Measurements from ENCODE around the gene CDH8.

CDH8 gene

DNA sequence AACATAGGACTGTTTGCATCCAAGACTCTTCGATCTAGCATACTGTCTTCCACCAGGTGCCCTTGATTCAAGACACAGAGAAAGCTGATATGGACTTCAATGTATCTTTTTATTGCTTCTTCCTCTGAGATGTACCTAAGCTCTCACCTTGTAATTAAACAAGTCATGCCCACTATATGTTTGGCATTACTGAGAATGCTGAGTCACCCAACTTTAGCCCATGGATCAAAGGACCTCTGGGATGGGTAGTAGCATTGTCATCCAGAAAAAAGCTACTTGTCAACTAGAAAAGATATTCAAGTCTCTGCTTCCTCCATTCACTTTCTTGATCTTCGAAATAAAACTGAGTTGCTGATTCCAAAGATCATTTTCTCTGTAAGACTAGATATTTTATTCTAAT lies 37.8 kb downstream of the CDH8 start:
- ATAC-seq, result no peak
- no peaks in the 10 kb centered on the region for H3K4me1 Mint-ChIP-seq
- no peak overlapping the region for H3K4me3 Mint-ChIP-seq
- H3K27me3 Mint-ChIP-seq, result no peaks in the 10 kb centered on the region
- peaks cover 2% of the 10 kb centered on the region for H3K9me3 Mint-ChIP-seq
- H3K27ac Mint-ChIP-seq, result no peak overlapping the region
- H3K36me3 Mint-ChIP-seq, result no peaks in the 10 kb centered on the region

DNA sequence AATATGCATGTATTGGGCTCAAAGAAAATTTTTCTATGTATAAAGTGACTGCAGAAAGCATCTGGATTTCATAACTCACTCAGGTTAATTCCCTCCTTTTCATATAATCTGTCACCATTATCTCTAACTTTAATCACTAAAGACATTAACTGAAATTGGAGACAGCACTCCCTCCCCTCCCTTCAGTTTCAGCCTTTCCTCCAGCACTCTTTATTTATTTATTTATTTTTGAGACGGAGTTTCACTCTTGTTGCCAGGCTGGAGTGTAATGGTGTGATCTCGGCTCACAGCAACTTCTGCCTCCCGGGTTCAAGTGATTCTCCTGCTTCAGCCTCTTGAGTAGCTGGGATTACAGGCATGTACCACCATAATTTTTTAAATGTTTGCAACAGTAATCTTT lies 43.1 kb downstream of the CDH8 start:
- Mint-ChIP-seq H3K9me3 (no peaks in the 10 kb centered on the region), H3K27me3 (no peaks in the 10 kb centered on the region), H3K27ac (no peak overlapping the region), H3K4me1 (no peaks in the 10 kb centered on the region), H3K36me3 (no peaks in the 10 kb centered on the region), H3K4me3 (no peak overlapping the region)
- ATAC-seq, result no peak

DNA sequence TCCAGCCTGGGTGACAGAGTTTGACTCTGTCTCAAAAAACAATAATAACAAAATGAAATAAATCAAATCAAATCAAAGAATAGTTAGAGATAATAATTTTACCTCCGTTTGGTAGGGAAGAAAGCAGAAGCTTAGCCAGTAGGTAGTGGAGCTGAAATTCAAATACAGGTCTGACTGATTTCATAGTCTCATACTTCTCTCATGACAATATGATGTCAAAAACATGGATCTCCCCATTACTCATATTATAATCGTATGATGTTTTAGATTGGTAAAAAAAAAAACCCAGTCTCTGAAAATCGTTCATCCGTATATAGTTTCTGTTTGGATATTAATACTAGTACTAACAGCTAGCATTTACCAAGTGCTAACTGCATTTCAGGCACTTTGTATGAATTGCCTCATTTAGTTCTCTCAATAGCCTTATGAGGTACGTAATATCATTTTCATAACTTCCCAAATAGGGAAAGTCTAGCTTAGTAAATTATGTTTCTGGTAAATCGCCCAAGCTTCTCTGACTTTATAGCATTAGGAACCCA lies 48.7 kb downstream of the CDH8 start:
- H3K27me3 Mint-ChIP-seq, result no peaks in the 10 kb centered on the region
- H3K36me3 Mint-ChIP-seq, result no peaks in the 10 kb centered on the region
- H3K4me1 Mint-ChIP-seq, result no peaks in the 10 kb centered on the region
- no peak overlapping the region for H3K4me3 Mint-ChIP-seq
- H3K9me3 Mint-ChIP-seq, result peaks cover 2% of the 10 kb centered on the region
- ATAC-seq, result no peak
- no peak overlapping the region for H3K27ac Mint-ChIP-seq

DNA sequence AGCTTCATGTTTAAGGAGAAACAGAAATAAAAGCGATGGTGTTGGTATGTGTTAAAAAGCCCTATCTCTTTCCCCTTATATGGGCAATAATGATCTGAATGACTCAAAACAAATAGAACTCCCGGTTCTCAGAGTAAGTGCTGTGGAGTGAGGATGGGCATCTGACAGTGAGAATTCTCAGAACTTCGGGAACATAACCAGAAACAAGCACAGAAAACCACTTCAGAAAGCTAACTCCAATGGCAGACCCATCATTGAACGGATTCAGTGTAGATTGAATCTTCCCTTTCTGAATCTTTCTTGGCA lies 67.2 kb downstream of the CDH8 start:
- Mint-ChIP-seq H3K27me3 (no peaks in the 10 kb centered on the region), H3K27ac (no peak overlapping the region), H3K4me1 (no peaks in the 10 kb centered on the region), H3K9me3 (peaks cover 4% of the 10 kb centered on the region), H3K36me3 (no peaks in the 10 kb centered on the region), H3K4me3 (no peak overlapping the region)
- ATAC-seq, result no peak

DNA sequence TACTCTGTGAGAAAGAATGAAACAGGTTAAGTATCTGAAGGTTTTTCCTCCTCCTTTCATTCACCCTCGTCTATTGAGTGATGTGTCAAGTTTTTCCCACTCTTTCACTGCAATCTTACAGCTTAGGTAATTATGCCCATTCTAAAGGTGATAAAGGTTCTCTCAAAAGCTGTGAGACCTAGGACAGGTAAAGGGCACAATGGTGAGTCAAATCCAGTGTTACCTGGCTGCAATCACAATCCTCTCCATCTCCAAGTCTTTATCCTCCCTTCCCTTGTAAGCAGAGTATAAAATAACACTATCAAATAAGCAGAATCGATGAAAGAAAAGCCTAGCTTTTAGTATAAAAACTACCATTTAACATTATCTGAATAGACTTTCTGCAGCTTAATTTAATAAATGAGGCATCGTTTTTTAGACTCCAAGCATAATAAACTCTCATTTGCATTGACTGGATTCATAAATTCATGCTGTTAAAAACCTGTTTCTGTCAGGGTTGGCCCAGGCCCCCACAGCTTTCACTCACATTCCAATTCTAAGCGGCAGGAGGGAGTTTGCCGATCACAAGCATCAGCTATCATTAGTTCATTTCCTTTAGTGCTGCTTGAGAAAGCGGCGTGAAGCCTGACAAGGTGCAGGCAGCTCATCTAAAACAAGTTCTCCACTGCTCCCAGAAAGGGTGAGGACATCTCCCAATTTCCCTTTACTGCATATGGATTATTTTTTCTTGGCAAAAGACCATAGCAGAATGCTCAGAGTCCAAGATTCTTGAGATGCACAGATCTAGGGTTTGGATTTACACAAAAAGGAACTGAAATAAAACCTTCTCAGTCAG lies 67.8 kb downstream of the CDH8 start:
- Mint-ChIP-seq H3K27me3 (no peaks in the 10 kb centered on the region), H3K27ac (no peak overlapping the region), H3K4me3 (no peak overlapping the region), H3K36me3 (no peaks in the 10 kb centered on the region), H3K9me3 (peaks cover 4% of the 10 kb centered on the region), H3K4me1 (no peaks in the 10 kb centered on the region)
- no peak for ATAC-seq

DNA sequence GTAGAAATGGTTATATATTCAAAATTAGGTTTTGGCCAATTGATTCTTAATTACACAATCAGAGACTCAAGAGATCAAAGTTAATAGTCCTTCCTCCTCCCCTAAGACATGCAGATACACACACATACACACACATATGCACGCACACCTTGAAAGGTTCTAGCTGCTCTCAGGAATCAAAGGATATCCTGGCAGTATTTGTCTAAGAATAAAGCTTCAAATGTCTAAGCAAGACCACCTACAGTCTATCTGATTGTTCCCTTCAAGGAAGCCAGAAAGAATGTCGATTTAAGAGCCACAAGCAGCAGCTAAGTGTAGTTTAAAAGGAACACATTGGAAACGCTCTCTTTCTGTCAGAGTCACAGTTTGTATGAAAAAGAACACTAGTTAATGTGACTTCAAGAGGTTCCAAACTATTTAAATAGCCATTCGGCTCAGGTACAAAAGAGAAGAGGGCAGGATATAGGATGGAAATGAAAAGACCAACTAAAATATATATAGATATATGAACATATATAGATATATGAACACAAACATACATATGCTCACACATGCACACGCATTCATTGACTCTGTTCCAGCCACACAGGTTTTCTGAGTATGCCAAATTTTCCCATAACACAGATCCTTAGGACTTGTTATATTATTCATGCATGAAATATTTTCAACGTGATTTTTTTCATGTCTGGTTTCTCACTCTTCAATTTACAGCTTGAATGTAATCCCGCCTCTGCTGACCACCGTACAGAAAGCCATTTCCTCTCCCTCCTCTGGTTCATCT lies 79.0 kb downstream of the CDH8 start:
- Mint-ChIP-seq H3K27ac (no peak overlapping the region), H3K4me3 (no peak overlapping the region), H3K4me1 (no peaks in the 10 kb centered on the region), H3K36me3 (no peaks in the 10 kb centered on the region), H3K27me3 (no peaks in the 10 kb centered on the region), H3K9me3 (peaks cover 8% of the 10 kb centered on the region)
- ATAC-seq, result no peak

DNA sequence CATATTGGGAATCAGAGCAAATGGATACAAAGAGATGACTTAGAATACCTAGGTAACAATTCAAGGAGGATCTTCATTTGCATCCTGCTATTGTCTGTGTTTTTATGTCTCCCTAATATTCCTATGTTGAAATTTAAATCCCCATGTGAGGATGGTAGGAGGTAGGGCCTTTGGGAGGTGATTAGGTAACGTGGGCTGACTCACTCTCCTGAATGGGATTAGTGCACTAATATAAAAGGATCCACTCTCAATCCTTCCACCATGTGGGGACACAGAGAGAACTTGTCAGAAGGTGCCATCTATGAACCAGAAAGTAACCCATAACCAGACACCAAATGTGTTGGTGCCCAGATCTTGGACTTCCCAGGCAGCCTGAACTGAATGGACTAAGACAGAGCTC lies 83.4 kb downstream of the CDH8 start:
- H3K4me3 Mint-ChIP-seq, result no peak overlapping the region
- no peaks in the 10 kb centered on the region for H3K36me3 Mint-ChIP-seq
- no peaks in the 10 kb centered on the region for H3K27me3 Mint-ChIP-seq
- no peak overlapping the region for H3K27ac Mint-ChIP-seq
- no peaks in the 10 kb centered on the region for H3K4me1 Mint-ChIP-seq
- peaks cover 1% of the 10 kb centered on the region for H3K9me3 Mint-ChIP-seq
- ATAC-seq, result no peak

DNA sequence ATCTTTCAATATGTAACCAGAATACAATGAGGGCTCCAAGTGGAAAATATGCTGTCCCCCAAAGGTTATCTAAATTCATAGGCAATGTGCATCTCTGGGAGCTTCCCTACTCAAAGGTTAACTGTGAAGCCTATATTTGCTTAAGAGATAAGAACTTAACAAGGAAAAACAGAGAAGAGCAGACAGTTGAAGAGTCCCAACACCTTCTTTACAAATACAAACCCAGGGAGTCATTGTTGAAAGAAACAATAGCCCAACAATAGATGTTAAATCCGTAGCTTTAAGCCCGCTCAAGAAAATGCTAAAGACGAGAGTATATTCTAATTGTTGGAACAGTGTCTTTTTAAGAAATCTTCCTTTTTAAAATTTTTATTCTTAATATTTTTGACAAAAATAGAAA lies 87.8 kb downstream of the CDH8 start:
- H3K27me3 Mint-ChIP-seq, result no peaks in the 10 kb centered on the region
- no peak overlapping the region for H3K4me3 Mint-ChIP-seq
- no peaks in the 10 kb centered on the region for H3K36me3 Mint-ChIP-seq
- peaks cover 2% of the 10 kb centered on the region for H3K9me3 Mint-ChIP-seq
- no peak overlapping the region for H3K27ac Mint-ChIP-seq
- no peaks in the 10 kb centered on the region for H3K4me1 Mint-ChIP-seq
- no peak for ATAC-seq

DNA sequence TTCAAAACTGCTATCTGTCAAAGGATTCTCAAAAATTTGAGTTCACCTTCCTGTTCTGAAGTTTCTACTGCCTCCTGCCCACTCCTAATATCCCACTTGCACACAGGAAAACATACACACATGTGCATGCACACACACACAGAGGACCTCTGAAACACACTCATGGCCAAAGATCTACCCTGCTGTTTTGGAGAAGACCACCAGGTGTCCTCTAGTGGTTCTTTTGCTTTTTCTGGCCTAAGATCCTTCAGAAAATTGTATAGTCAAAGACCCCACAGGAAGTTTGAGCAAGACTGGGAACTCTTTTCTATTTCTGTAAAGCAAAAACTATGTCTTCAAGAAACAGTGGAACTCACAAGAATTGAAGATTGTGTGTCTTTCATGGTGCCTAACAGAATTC lies 90.2 kb downstream of the CDH8 start:
- no peaks in the 10 kb centered on the region for H3K36me3 Mint-ChIP-seq
- no peak overlapping the region for H3K27ac Mint-ChIP-seq
- H3K4me3 Mint-ChIP-seq, result no peak overlapping the region
- H3K27me3 Mint-ChIP-seq, result no peaks in the 10 kb centered on the region
- peaks cover 6% of the 10 kb centered on the region for H3K9me3 Mint-ChIP-seq
- no peaks in the 10 kb centered on the region for H3K4me1 Mint-ChIP-seq
- ATAC-seq, result no peak

DNA sequence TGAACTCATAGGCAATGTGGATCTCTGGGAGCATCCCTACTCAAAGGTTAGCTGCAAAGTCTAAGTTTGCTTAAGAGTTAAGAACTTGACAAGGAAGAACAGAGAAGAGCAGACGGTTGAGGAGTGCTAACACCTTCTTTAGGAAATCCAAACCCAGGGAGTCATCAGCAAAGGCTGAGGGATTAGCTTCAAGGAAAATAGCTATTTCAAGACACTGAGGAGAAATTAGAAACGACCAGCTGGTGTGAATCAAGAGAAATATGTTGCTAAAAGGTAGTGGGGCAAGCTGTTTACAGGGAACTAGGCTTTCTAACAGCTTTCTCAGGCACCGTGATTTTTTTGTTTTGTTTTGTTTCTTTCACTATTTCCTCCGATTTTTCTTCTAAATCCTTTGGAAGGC lies 90.7 kb downstream of the CDH8 start:
- Mint-ChIP-seq H3K4me1 (no peaks in the 10 kb centered on the region), H3K36me3 (no peaks in the 10 kb centered on the region), H3K27ac (no peak overlapping the region), H3K4me3 (no peak overlapping the region), H3K27me3 (no peaks in the 10 kb centered on the region), H3K9me3 (peaks cover 6% of the 10 kb centered on the region)
- no peak for ATAC-seq

DNA sequence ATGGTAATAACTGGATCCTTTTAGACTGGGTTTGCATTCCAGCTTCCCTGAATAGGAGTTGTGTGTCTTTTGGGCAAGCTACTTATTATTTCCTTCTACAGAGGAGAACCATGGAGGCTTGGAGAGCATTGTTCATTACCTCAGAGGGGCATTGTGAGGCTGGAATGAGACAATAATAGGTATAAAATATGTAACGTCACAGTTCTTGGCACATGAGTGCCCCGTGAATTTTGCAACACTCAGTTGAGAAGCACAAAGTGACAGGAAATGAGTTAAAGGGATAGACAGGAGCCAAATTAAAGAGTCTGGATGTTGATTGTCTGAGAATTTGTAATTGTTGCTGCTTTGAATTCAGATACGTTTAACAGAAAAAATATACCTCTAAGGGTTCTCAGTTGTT lies 92.2 kb downstream of the CDH8 start:
- no peak for ATAC-seq
- no peak overlapping the region for H3K4me3 Mint-ChIP-seq
- no peaks in the 10 kb centered on the region for H3K4me1 Mint-ChIP-seq
- H3K27ac Mint-ChIP-seq, result no peak overlapping the region
- H3K36me3 Mint-ChIP-seq, result no peaks in the 10 kb centered on the region
- no peaks in the 10 kb centered on the region for H3K27me3 Mint-ChIP-seq
- H3K9me3 Mint-ChIP-seq, result peaks cover 6% of the 10 kb centered on the region

DNA sequence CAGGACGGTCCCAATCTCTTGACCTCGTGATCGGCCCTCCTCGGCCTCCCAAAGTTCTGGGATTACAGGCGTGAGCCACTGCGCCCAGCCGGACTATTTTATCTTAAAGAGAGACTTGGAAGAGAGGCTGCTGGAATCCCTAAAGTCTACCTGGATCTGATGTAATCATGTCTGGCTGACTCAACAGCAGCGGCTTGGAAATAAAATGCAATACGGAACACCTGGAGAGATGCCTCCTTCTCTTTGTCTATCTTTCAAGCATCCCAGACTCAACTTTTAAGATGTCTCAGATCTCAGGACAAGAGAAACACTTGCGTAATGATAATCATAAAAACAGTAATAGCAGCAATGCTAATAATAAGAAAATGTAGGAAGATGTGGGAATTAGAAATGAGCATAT lies 95.6 kb downstream of the CDH8 start:
- Mint-ChIP-seq H3K27ac (no peak overlapping the region), H3K4me1 (no peaks in the 10 kb centered on the region), H3K9me3 (peaks cover 4% of the 10 kb centered on the region), H3K4me3 (no peak overlapping the region), H3K36me3 (no peaks in the 10 kb centered on the region), H3K27me3 (no peaks in the 10 kb centered on the region)
- ATAC-seq, result no peak

DNA sequence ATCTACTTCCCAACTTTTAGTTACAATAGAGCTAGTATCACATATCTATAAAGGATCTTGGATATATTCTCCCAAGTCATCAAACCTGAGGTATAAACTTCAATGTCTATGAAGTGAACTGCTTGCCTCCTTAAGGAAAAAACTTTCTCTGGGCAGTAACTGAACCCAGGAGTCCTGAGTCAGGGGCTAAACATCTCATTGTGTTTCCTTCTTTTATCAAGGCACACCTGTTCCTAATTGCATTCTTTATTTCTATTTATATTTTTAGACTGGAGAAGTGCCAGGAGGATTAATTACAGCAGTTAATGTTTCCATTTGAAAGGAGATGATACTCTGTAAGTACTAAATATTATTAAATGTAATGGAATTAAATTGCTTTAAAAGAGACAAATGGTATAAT lies 98.6 kb downstream of the CDH8 start:
- Mint-ChIP-seq H3K9me3 (peaks cover 4% of the 10 kb centered on the region), H3K4me1 (no peaks in the 10 kb centered on the region)
- ATAC-seq, result no peak

DNA sequence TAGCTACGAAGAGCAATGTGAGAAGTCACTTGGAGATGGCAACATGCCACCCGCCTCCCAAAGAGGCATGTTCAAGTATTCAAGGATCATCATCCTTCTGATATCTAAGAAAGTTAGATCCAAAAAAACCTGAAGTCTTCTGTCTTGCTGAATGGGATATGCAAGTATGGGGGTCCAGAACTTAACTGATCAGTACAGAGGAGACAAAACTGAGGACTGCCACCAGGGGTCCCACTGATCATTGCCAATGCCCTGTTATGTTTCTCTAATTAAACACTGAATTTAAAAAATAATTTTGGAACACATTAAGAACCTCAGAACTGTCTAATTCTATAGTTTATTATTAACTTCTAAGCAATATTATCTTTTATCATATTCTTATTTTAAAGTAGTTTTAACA lies 99.7 kb downstream of the CDH8 start:
- Mint-ChIP-seq H3K27me3 (no peaks in the 10 kb centered on the region), H3K4me3 (no peak overlapping the region), H3K9me3 (peaks cover under 1% of the 10 kb centered on the region), H3K36me3 (no peaks in the 10 kb centered on the region), H3K4me1 (no peaks in the 10 kb centered on the region), H3K27ac (no peak overlapping the region)
- ATAC-seq, result no peak

More for the DNA sequence above, 98.6 kb downstream of the CDH8 start:
- no peaks in the 10 kb centered on the region for H3K36me3 Mint-ChIP-seq
- no peaks in the 10 kb centered on the region for H3K27me3 Mint-ChIP-seq
- H3K27ac Mint-ChIP-seq, result no peak overlapping the region
- no peak overlapping the region for H3K4me3 Mint-ChIP-seq

DNA sequence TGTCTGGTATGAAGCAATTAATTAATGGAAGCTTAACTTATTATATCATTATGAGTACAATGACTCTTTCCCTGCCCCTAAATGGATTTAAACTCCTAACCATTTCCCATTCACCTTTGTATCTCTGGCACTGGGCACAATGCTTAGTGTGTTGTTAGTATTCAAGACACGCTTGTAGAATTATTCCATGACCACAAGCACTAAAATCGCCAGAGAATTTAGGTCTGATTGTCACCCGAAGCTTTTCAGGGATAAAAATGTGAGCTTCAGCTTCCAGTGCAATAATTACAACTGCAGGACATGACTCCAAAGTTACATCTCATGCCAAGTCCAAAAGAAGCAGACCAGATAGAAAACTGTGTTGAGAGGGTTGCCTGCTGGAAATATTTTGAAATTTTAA lies 101.6 kb downstream of the CDH8 start:
- H3K9me3 Mint-ChIP-seq, result no peaks in the 10 kb centered on the region
- no peak overlapping the region for H3K4me3 Mint-ChIP-seq
- no peaks in the 10 kb centered on the region for H3K36me3 Mint-ChIP-seq
- H3K27ac Mint-ChIP-seq, result no peak overlapping the region
- H3K4me1 Mint-ChIP-seq, result no peaks in the 10 kb centered on the region
- H3K27me3 Mint-ChIP-seq, result no peaks in the 10 kb centered on the region
- no peak for ATAC-seq

DNA sequence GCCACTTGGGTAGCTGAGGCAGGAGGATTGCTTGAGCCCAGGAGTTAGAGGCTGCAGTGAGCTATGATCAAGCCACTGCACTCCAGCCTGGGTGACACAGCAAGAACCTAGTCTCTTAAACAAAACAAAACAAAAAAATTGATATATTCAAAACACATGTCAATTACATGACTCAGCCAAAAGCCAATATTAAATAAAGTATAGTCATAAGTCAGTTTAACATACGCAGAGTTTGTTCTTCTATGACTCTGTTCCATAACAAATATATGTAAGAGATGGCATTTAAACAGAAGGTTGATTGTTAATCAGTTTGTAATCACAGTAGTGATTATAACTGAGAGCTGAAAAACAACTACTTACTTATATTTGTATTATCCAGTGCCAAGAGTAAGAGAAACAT lies 106.5 kb downstream of the CDH8 start:
- Mint-ChIP-seq H3K27ac (no peak overlapping the region), H3K9me3 (no peaks in the 10 kb centered on the region), H3K4me1 (no peaks in the 10 kb centered on the region), H3K27me3 (no peaks in the 10 kb centered on the region), H3K4me3 (no peak overlapping the region), H3K36me3 (no peaks in the 10 kb centered on the region)
- ATAC-seq, result no peak
